ENCODE data around the gene ACTL7A. TPM values are rescaled to one million over a fixed set of nuclear protein-coding genes. Genes with fewer than 3 reads are reported as not detected.
A peak's percentile ranks its signal among the peaks of the same experiment; 100 is the strongest.

ACTL7A gene
- total and polyA plus RNA-seq, 2 of the 13 experiments (the other 11 are each of a cell fraction or from before 2014, with no cell fraction given): not detected

GRCh38 chr9:108880738-108881316 is 18.8 kb downstream of the ACTL7A start:
- DNase-seq (ENCODE audit: low spot score): no peak
- H3K79me2 ChIP-seq (ENCODE audit: insufficient read depth, low read length): peaks cover 91% of the 10 kb centered on the region
- peaks cover 9% of the 10 kb centered on the region; the same call in 1 of the 2 replicates for H4K20me1 ChIP-seq (ENCODE audit: insufficient read depth, low read length)
- BruUV-seq (replicated peaks): no TSS peak
- peaks cover 88% of the 10 kb centered on the region for H3K4me1 ChIP-seq (ENCODE audit: insufficient read depth, low read length)
- no peaks in the 10 kb centered on the region for H3K27me3 ChIP-seq (ENCODE audit: control insufficient read depth in 1 of 2, insufficient read depth in 2 of 2, low read length in 2 of 2)
- no peak for ATAC-seq
- in situ Hi-C loops (cut with HindIII; ENCODE audit: extremely low pct_ligation_motif_present, low pct_unique_long_range_greater_than_20kb): no loop called here
- FAIRE-seq: no peak
- H3K27ac ChIP-seq (ENCODE audit: extremely low read length, insufficient read depth, low read length): peak overlapping the region; percentile 99
- intact Hi-C loops (cut with micrococcal nuclease; ENCODE audit: unreplicated experiment): no loop called here
- H3K9me3 ChIP-seq (ENCODE audit: low read length): no peaks in the 10 kb centered on the region
- H3K4me3 ChIP-seq (replicated peaks in 1 of 3; ENCODE audit: insufficient read depth in 1 of 3, low read depth in 2 of 3, low read length in 3 of 3): peak overlapping the region in 2 of 3 experiments; percentile 30 to 67; a peak in 2 of 6 replicates
- POLR2A ChIA-PET: interaction anchor here (2.4 kb wide), 1 partner anchor 12 kb away, joined by 6 read pairs; no protein-coding TSS in a partner anchor
- H3K9ac ChIP-seq (ENCODE audit: insufficient read depth, low read depth, low read length): peak overlapping the region; percentile 93
- H2AFZ ChIP-seq (ENCODE audit: low read length): no peak overlapping the region
- 77% methylated on average over 3 of the region's 3 CpGs for WGBS (ENCODE audit: low lambda C conversion rate)
- CTCF ChIA-PET (ENCODE audit: low intra/inter-chr PET ratio, low total read pairs): no interaction called here
- peak overlapping the region; percentile 77 for H3K4me2 ChIP-seq (ENCODE audit: low read depth, low read length)
- peaks cover 17 to 66% of the 10 kb centered on the region in 2 experiments for H3K36me3 ChIP-seq (replicated peaks in 1 of 2; ENCODE audit: control insufficient read depth in 1 of 2, insufficient read depth in 2 of 2, low read length in 2 of 2)
- TF ChIP-seq DNMT1 (CRISPR knock-in tag; IDR thresholded peaks at IDR 0.05) (no peak), MBD4 (IDR thresholded peaks at IDR 0.05; ENCODE audit: borderline replicate concordance, low read length) (peak; percentile 18; the same call in 1 of the 2 replicates), ELF1 (CRISPR knock-in tag; IDR thresholded peaks at IDR 0.05) (no peak), PRDM15 (CRISPR knock-in tag; IDR thresholded peaks at IDR 0.05) (no peak), POLR2AphosphoS5 (IDR thresholded peaks at IDR 0.05; ENCODE audit: low read depth, low read length) (0 out of 2 replicates have a peak, but pooled peaks have one; percentile 26), HNF1B (CRISPR knock-in tag; IDR thresholded peaks at IDR 0.05) (no peak), ZNF121 (CRISPR knock-in tag; IDR thresholded peaks at IDR 0.05) (no peak), ZNF10 (CRISPR knock-in tag; IDR thresholded peaks at IDR 0.05; ENCODE audit: borderline replicate concordance, low read depth) (no peak), ZBTB37 (CRISPR knock-in tag; IDR thresholded peaks at IDR 0.05) (no peak), PAF1 (CRISPR knock-in tag; IDR thresholded peaks at IDR 0.05) (no peak), ZUFSP (CRISPR knock-in tag; IDR thresholded peaks at IDR 0.05; ENCODE audit: borderline replicate concordance) (no peak), ZNF564 (CRISPR knock-in tag; IDR thresholded peaks at IDR 0.05) (no peak)

Data from HepG2 (cell line).